Hindlimb muscle (tissue), 1 donor: ENCODE measurements around the gene PREP. TPM values are rescaled to one million over a fixed set of nuclear protein-coding genes. Genes with fewer than 3 reads are reported as not detected.
"Not testable (repeated sequence)": the region's sequence is repeated elsewhere in the genome, so short reads cannot be mapped to it uniquely, and the experiment has no call there.

Source experiments
- DNase-seq: peaks from one replicate; pipeline ENCODE4 v3.0.0-alpha.2; 2013
- polyA plus RNA-seq: library from polyadenylated mRNA; unstranded; fragments of 120-200 nt; gene quantifications from one replicate; pipeline ENCODE4 v1.2.1, GENCODE V29; 2013; ENCODE audit not compliant: insufficient read length

Gene PREP
- polyA plus RNA-seq: 36.5 TPM

GRCh38 chr6:105402939-105403935 is at the start of gene PREP:
Gene PREP, minus strand, starts transcription at chr6:105403082. Its CDS starts 191 bp downstream, at chr6:105402891.
- DNase-seq: peak; percentile 88

DNA sequence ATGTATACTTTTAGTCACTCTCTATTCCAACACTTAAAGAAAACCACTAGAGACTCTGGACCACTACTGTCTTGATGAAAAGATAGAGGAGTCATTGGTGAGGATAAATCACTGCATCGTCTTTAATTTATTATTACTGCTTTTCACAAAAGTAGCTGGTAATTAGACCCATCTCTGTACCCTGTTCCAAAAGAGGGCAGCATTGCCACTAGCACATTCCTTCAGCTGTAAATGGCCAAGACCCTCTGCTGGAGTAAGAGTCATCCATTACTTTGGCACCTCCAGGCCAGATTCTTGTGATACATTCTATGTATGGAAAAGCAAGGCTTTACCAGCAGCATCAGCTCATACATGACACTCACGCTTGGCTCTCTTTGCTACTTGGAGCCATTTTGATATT is 49.5 kb upstream of the PREP start:
- no peak for DNase-seq

DNA sequence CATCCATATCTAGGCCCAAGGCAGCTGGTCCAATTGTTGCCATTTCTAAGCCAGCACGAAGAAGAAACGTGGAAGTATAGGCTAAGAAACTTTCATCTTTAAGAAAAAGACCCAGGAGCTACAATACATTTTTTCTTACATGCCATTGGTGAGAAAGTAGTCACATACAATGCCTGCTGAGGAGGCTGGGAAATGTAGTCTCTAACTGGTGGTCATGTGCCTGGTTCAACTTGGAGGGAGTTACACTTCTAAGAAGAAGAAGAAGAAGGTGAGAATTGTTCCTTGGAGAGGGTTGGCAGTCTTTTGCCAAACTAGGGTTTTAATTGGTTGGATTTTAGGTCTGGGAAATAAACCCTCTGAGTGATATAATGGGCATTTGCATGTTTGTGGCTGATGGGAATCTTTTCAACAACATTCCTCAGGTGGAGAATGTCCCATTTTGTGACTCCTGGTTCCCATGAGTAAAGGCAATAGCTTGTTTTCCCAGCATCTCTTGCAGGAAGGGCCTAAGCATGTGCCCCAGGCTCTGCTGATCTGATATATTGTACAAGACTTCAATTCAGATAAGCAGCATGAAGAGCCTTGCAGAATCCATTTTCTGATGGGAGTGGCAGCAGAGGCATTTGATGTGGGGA is 47.0 kb upstream of the PREP start:
- no peak for DNase-seq

DNA sequence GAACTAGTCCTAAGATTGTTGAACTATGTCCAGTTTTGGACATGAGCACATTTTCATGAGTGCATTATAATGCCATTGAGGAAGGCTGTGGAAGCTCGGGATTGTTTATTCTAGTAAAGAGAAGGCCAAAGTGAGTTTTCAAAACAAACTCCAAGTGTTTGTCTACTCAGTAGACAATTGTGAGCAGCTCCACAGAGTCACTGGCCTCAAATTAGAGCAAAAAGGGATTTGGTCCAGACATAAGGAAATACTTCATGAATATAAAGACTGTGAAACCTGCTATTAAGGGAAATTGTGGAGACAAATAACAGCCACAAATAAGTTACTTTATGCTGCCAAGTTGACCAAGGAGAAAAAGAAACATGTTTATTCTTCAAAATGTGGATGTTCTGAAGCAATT is 42.6 kb upstream of the PREP start:
- no peak for DNase-seq

DNA sequence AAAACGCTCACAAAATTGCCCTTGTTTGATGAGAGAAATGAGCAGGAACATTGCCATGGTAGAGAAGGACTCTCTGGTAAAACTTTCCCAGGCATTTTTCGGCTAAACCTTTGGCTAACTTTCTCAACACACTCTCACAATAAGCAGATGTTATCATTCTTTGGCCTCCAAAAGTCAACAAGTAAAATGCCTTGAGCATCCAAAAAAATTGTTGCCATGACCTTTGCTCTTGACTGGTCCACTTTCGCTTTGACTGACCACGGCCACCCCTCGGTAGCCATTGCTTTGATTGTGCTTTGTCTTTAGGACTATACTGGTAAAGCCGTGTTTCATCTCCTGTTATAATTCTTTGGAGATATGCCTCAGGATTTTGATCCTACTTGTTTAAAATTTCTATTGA is 41.1 kb upstream of the PREP start:
- DNase-seq: no peak

DNA sequence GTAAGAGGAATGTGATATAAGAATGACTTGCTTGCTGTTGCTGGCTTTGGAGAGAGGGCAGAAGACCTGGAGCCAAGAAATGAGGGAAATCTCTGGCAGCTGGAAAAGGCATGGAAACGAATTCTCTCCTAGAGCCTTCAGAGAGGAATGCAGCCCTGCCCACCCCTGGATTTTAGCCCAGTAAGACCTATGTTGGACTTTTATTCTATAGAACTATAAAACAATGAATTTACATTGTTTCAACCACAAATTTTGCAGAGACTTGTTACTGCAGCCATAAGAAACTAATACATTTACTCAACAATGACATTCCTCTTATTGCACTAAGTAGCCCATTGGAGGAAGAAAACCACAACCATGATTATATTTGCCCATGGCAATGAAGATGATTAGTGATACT is 39.5 kb upstream of the PREP start:
- no peak for DNase-seq

GRCh38 chr6:105437236-105437635 is 34.4 kb upstream of the PREP start:
- no peak for DNase-seq

DNA sequence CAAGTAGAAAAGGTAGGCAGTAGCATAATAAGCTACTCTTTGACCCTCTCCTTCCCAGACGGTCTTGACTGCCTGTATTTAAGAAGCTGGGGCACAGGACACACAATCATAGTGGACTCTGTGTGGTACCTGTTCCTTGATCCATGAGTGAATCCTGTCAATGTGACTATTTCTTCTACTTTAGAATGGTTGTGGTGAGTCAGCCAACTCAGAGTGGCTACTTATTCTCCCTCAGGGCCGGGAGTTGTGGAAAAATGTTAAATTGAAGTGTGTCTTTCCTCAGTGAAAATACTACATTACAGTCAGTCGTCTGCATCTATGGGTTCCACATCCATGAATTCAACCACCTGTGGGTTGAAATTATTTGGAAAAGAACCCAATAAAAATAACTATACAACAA is 30.8 kb upstream of the PREP start:
- no peak for DNase-seq

DNA sequence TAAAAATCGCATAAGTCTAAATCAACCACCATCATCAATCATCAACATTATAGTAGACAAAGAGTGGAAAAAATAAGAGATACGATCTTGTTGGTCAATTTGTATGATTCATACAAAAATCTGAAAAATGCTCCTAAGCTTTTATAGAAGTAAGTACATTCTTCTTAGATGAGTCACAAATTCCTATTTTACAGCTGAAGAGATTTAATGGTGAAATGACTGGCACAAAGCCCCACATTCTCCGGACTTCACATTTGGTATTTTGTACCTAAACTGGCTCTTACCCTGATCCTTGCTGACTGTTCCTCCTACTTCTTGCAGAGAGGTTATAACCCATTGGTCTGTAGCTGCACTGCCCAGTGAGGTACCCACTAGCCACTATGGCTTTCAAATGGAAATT is 29.9 kb upstream of the PREP start:
- no peak for DNase-seq

GRCh38 chr6:105431226-105431625 is 28.3 kb upstream of the PREP start:
- DNase-seq: peak; percentile 32

DNA sequence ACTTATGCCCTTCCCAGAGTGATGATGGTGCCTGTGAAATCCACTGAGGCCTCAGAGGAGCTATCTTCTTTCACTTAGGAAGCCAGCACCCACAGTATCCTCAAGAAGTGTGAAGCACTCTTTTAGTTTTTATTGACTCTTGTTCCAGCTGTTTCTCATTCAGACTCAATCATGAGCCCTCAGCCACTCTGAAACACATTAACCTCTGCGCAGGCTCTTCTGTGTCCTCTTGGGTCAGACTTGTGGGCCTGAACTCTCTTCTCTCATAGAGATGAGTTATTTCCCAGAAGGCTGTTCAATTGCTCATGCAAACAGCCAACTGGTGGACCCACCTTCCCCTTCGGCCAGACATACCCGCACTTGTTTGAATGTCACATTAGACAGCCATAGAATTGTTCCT is 27.8 kb upstream of the PREP start:
- DNase-seq: no peak

- DNase-seq: no peak
Measured at GRCh38 chr6:105429676-105430075, 26.8 kb upstream of the PREP start.

DNA sequence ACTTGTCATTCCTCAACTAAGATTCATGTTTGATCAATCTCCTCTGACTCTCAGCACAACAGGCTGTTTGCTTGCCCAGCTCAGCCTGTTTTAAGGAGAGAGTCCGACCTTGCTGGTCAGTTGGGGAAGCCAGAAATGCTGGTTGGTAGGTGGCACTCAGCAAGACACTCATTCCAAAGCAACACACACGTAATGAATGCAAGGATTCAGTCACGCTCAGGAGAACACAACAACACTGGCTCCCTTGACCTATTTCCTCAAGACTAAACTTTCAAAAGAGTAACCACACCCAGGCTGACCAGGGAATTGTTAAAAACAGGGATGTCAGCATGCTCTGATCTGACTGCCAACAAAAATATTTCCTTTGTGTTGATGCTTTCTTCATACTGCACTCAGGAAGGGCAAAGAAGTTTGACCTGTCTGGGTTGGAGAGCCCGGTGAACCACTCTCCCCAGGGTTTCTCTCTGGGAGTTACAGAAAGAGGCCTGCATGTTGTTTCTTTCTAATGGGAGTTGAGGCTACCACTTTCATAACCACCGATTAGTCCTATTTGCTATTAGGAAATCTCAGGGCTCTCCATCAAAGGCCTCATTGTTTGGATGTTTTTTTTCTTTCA is 25.6 kb upstream of the PREP start:
- DNase-seq: no peak

DNA sequence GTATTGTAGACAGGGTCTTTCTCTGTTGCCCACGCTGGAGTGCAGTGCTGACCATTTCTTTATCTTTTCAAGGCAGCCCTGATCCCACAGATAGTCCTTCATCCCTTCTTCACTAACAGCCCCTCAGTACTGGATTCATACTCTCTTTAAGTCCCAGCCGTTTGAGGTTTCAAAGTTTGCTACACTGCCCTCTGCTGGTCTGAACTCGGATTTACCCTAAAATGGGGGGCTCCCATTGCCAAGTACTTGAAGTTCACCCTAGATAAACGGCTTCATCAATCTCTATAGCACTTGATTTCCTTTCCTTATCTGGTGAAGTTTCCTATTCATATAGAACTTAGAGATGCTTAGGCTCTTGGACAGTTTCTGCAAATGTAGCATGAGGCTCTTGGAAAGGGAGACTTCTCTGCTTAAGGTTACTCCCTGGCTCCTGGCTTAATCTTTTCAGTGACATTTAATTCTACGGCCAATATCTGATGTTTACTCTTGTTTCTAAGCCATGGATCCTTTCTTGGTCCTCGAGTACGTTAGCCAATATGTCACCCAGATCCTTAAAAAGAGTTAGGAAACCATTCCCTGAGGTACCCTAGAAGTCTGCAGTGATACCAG is 21.4 kb upstream of the PREP start:
- peak; percentile 37 for DNase-seq

- DNase-seq: not testable (repeated sequence)
Measured at GRCh38 chr6:105416971-105417370, 14.1 kb upstream of the PREP start.

GRCh38 chr6:105409734-105410133 is 6.9 kb upstream of the PREP start:
- no peak for DNase-seq

DNA sequence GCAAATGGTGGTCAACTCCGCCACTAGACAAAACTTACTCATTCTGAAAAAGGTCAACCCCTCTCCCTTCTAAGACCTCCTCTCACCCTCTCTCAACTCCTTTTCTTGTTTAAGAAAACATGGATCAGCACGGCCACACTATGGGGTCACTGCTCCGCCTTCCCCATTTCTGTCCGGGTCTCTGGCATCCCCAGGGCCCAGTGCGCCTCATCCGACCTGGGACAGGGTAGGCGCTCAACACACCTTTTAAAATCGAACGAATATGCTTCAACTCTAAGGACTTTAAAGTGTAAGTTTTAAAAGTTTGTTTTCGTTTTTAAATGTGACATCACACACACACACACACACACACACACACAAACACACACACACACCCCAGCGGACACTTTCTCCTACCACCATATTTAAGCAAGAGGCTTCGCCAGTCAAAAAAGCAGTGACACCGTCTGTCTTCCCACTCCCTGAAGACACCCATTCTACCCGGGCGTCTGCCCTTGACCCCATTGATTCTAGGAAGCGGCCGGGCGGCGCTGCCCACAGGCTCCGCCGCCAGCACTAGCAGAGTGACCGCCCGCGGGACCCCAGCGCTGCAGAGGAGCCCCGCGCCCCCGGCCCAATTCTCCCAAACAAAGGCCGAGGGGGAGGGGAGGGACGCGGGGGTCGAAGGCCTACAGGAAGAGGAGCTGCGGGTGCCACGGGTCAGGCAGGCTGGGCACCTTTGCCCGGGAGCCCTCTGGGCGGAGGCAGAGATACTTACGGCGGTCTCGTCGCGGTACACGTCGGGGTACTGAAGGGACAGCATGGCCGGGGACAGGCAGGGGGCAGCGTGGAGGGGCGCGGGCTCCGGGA is 568 bp downstream of the PREP start:
- peak; percentile 40 for DNase-seq

- DNase-seq: no peak
Measured at GRCh38 chr6:105401247-105402089, 1.4 kb downstream of the PREP start.

DNA sequence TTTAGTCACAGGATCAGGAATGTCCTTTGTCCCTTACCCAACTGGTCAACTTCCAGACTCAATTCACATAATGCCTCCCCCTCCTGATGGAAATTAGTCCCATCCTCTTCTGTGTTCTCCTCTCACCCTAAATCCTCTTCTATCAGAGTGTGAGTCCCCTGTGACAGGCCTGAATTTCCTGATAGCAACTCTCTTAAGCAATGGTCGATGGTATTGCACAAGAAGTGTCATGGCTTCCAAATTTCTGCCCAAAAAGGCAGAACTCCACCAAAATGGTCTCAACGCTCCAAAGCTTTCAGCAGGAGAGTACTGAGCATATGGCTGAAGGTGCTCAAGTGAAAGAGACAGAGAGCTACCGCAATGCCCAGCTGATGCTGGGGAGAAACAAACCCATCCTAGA is 2.4 kb downstream of the PREP start:
- DNase-seq: no peak

DNA sequence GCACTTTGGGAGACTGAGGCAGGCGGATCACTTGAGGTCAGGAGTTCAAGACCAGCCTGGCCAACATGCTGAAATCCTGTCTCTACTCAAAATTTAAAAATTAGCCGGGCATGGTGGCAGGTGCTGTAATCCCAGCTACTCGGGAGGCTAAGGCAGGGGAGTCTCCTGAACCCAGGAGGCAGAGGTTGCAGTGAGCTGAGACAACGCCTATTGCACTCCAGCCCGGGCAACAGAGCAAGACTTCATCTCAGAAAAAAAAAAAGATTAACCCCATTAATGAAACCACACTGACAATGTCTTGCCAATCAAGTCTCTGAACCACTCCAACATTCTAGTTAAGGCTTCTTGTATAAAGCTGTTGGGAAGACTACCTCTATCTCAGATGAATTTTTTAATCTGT is 4.0 kb downstream of the PREP start:
- no peak for DNase-seq

GRCh38 chr6:105397987-105398386 is 4.9 kb downstream of the PREP start:
- DNase-seq: no peak
